Lower lobe of right lung (tissue), 2 donors: ENCODE data around the gene SDC1. TPM values are rescaled to one million over a fixed set of nuclear protein-coding genes. Genes with fewer than 3 reads are reported as not detected.

Experiments
- ATAC-seq, 2 donors: fragments of 200-7000 bp; cut with Tn5 transposase; one replicate each; pipeline ENCODE4 v1.9.1; 2020 to 2022; ENCODE audit warnings: mild to moderate bottlenecking in 2 of 2, moderate library complexity in 2 of 2
- DNase-seq: peaks from one replicate; pipeline ENCODE4 v3.0.0-alpha.2; 2020
- H3K27ac ChIP-seq: fragments of 200-600 bp; one replicate; pipeline ENCODE4 v1.8.0; 2022
- H3K27me3 ChIP-seq: fragments of 200-600 bp; one replicate; pipeline ENCODE4 v1.8.0; 2022; ENCODE audit warnings: low read depth
- H3K36me3 ChIP-seq: fragments of 200-600 bp; one replicate; pipeline ENCODE4 v1.8.0; 2022; ENCODE audit warnings: mild to moderate bottlenecking
- H3K4me1 ChIP-seq: fragments of 200-600 bp; one replicate; pipeline ENCODE4 v1.8.0; 2022
- H3K4me3 ChIP-seq: fragments of 200-600 bp; one replicate; pipeline ENCODE4 v1.8.0; 2022; ENCODE audit warnings: mild to moderate bottlenecking
- H3K9me3 ChIP-seq: fragments of 200-600 bp; one replicate; pipeline ENCODE4 v1.8.0; 2022
- CTCF ChIP-seq: fragments of 200-600 bp; IDR thresholded peaks from one replicate; pipeline ENCODE4 v1.8.0; 2022; ENCODE audit warnings: antibody characterized with exemption, mild to moderate bottlenecking
- intact Hi-C: fragments of 100-400 bp; cut with DNase I; formaldehyde crosslinking; loops from one replicate; pipeline ENCODE4 v1.11.0; 2022
- total RNA-seq: library from RNA; stranded (reverse); fragmentation: NEBNext Ultra II Directional; extraction: Animal tissue kit (Norgen Biotek cat#: 25700); gene quantifications from one replicate; pipeline ENCODE4 v1.2.1, GENCODE V29; 2021
- donor health status: DM: no; HTN: yes; CAD: no; lungs with severe emphysema.

Gene SDC1
- total RNA-seq, 1 donor from 2014 or later, result 90.0 TPM

- Histone ChIP-seq H3K27me3 (no peaks in the 10 kb centered on the region), H3K4me1 (no peaks in the 10 kb centered on the region), H3K27ac (peak overlapping the region; percentile 24), H3K4me3 (no peak overlapping the region), H3K9me3 (no peaks in the 10 kb centered on the region), H3K36me3 (no peaks in the 10 kb centered on the region)
- intact Hi-C loops, result no loop called here
- DNase-seq, result no peak
- TF ChIP-seq CTCF, result no peak
- ATAC-seq, result peak; percentile 71 to 84
Observed at GRCh38 chr2:20231598-20232026, 6.7 kb upstream of the SDC1 start.

- no peak for DNase-seq
- Histone ChIP-seq H3K27ac (no peak overlapping the region), H3K36me3 (no peaks in the 10 kb centered on the region), H3K9me3 (no peaks in the 10 kb centered on the region), H3K4me3 (no peak overlapping the region), H3K4me1 (no peaks in the 10 kb centered on the region), H3K27me3 (peaks cover 4% of the 10 kb centered on the region)
- intact Hi-C loops, result no loop called here
- ATAC-seq, result no peak
- TF ChIP-seq CTCF, result no peak
Observed at GRCh38 chr2:20231159-20231558, 6.2 kb upstream of the SDC1 start.

- Histone ChIP-seq H3K9me3 (no peaks in the 10 kb centered on the region), H3K36me3 (no peaks in the 10 kb centered on the region), H3K4me3 (no peak overlapping the region), H3K27ac (no peak overlapping the region), H3K27me3 (peaks cover 15% of the 10 kb centered on the region), H3K4me1 (no peaks in the 10 kb centered on the region)
- intact Hi-C loops, result no loop called here
- ATAC-seq (no peak), DNase-seq (no peak)
- no peak for TF ChIP-seq CTCF
Observed at GRCh38 chr2:20230114-20230425, 5.1 kb upstream of the SDC1 start.

GRCh38 chr2:20229322-20230113, 4.6 kb upstream of the SDC1 start:
- ATAC-seq (no peak), DNase-seq (no peak)
- no peak overlapping the region for H3K4me3 ChIP-seq
- no peaks in the 10 kb centered on the region for H3K9me3 ChIP-seq
- H3K27ac ChIP-seq, result no peak overlapping the region
- intact Hi-C loops, result no loop called here
- TF ChIP-seq CTCF, result no peak
- no peaks in the 10 kb centered on the region for H3K36me3 ChIP-seq
- peaks cover 17% of the 10 kb centered on the region for H3K27me3 ChIP-seq
- H3K4me1 ChIP-seq, result no peaks in the 10 kb centered on the region

- ATAC-seq (no peak), DNase-seq (no peak)
- H3K27ac ChIP-seq, result no peak overlapping the region
- no peak for TF ChIP-seq CTCF
- no peaks in the 10 kb centered on the region for H3K36me3 ChIP-seq
- H3K4me1 ChIP-seq, result peaks cover 10% of the 10 kb centered on the region
- H3K27me3 ChIP-seq, result peaks cover 29% of the 10 kb centered on the region
- H3K4me3 ChIP-seq, result no peak overlapping the region
- intact Hi-C loops, result no loop called here
- no peaks in the 10 kb centered on the region for H3K9me3 ChIP-seq
Observed at GRCh38 chr2:20227894-20228505, 3.1 kb upstream of the SDC1 start.
